Panc1 (cell line): ENCODE data around the gene MLLT10. TPM values are rescaled to one million over a fixed set of nuclear protein-coding genes. Genes with fewer than 3 reads are reported as not detected.

Source experiments
- ATAC-seq: fragments of 200-7000 bp; cut with Tn5 transposase; 2 replicates; pipeline ENCODE4 v1.9.1; 2020; ENCODE audit warnings: mild to moderate bottlenecking, moderate library complexity
- BruUV-seq: library from RNA; stranded (reverse); fragments of 400-500 nt; replicated peaks from 2 replicates; lab custom pipeline; 2021; lab: Mats Ljungman, UMichigan
- CTCF ChIA-PET: fragments of 300-600 bp; sonication (Branson Sonifier 250); formaldehyde crosslinking; loops from one replicate; lab custom pipeline; 2022; ENCODE audit warnings: antibody characterized with exemption; lab: Charles Lee
- POLR2A ChIA-PET: fragments of 300-600 bp; sonication (Branson Sonifier 250); formaldehyde crosslinking; loops from one replicate; lab custom pipeline; 2022; ENCODE audit warnings: antibody characterized with exemption; lab: Charles Lee
- DNase-seq: peaks from one replicate; pipeline ENCODE4 v3.0.0-alpha.2; 2010; ENCODE audit warnings: low read depth, low spot score
- H3K27ac ChIP-seq: 2 replicates; pipeline ENCODE4 v1.5.1; 2011; ENCODE audit warnings: mild to moderate bottlenecking, low read length, inconsistent platforms
- H3K27me3 ChIP-seq: fragments of 200-500 bp; sonication (Bioruptor generic); 2 replicates; pipeline ENCODE4 v1.6.0; 2014; ENCODE audit warnings: low read length, inconsistent platforms; ENCODE audit not compliant: control insufficient read depth, insufficient read depth
- H3K36me3 ChIP-seq: fragments of 200-500 bp; sonication (Bioruptor generic); 2 replicates; pipeline ENCODE4 v1.5.1; 2014; ENCODE audit warnings: inconsistent platforms, mild to moderate bottlenecking, low read length, moderate library complexity; ENCODE audit not compliant: control insufficient read depth, insufficient read depth
- H3K4me1 ChIP-seq: 2 replicates; pipeline ENCODE4 v1.5.1; 2011; ENCODE audit warnings: inconsistent platforms, mild to moderate bottlenecking, low read length, moderate library complexity; ENCODE audit not compliant: control insufficient read depth, insufficient read depth
- H3K4me3 ChIP-seq, 2 experiments: 2 replicates each; pipeline ENCODE4 v1.5.1; 2011 to 2012; ENCODE audit warnings: low read depth in 2 of 2, low read length in 2 of 2, mild to moderate bottlenecking in 2 of 2, inconsistent platforms in 1 of 2, moderate library complexity in 1 of 2
- H3K9me3 ChIP-seq: fragments of 200-500 bp; sonication (Bioruptor generic); 2 replicates; pipeline ENCODE4 v1.5.1; 2014; ENCODE audit warnings: low read depth, mild to moderate bottlenecking, inconsistent platforms, low read length, moderate library complexity; ENCODE audit not compliant: control insufficient read depth, insufficient read depth
- CTCF ChIP-seq: fragments of 450-650 bp; IDR thresholded peaks from 2 replicates; pipeline ENCODE4 v1.5.1; 2017; ENCODE audit warnings: mild to moderate bottlenecking
- POLR2AphosphoS5 ChIP-seq: IDR thresholded peaks from 2 replicates; pipeline ENCODE4 v1.6.1; 2012; ENCODE audit warnings: mild to moderate bottlenecking, low read depth, low read length, moderate library complexity
- SIN3A ChIP-seq: IDR thresholded peaks from 2 replicates; pipeline ENCODE4 v1.6.1; 2012; ENCODE audit warnings: low read depth, mild to moderate bottlenecking, low read length, moderate library complexity, borderline replicate concordance; ENCODE audit not compliant: insufficient read depth
- TCF7L2 ChIP-seq: IDR thresholded peaks from 2 replicates; pipeline ENCODE4 v1.6.1; 2011; ENCODE audit warnings: mild to moderate bottlenecking, low read depth, low read length, inconsistent platforms
- in situ Hi-C: cut with HindIII; loops from 2 replicates; pipeline ENCODE4 v1.10.0; 2016; ENCODE audit warnings: low sequenced_read_pairs, low pct_unique_long_range_greater_than_20kb
- intact Hi-C: fragments of 100-400 bp; cut with micrococcal nuclease; formaldehyde crosslinking; loops from one replicate; pipeline ENCODE4 v1.10.0; 2022; ENCODE audit not compliant: unreplicated experiment
- total RNA-seq: library from RNA; stranded (reverse); gene quantifications from one replicate; pipeline ENCODE4 v1.2.1, GENCODE V29; 2021; ENCODE audit not compliant: unreplicated experiment
- TF ChIP-seq, protein P1 (sequence below), 2 experiments: IDR thresholded peaks; 2 replicates each; pipeline ENCODE4 v1.6.1; 2011 to 2012; ENCODE audit warnings: low read depth in 2 of 2, control low read depth in 1 of 2, low read length in 1 of 2, mild to moderate bottlenecking in 1 of 2, moderate library complexity in 1 of 2; ENCODE audit not compliant: insufficient read depth in 1 of 2

The MLLT10 gene
- total RNA-seq, 1 experiment from 2014 or later = 33.4 TPM

GRCh38 chr10:21524526-21525366, 9.3 kb upstream of the MLLT10 start:
- BruUV-seq = TSS peak; percentile 84
- peak overlapping the region; percentile 48 to 78 for H3K4me3 ChIP-seq
- in situ Hi-C loops (no loop called here), intact Hi-C loops (loop anchor here (10.0 kb wide), 1 partner anchor 350 kb away; no protein-coding TSS in a partner anchor)
- ChIA-PET CTCF (interaction anchor here (0.6 kb wide), 1 partner anchor 180 kb away, joined by 5 read pairs; no protein-coding TSS in a partner anchor), POLR2A (interaction anchor here (0.5 kb wide), 1 partner anchor 243 kb away, joined by 4 read pairs; no protein-coding TSS in a partner anchor)
- DNase-seq (no peak), ATAC-seq (no peak)
- H3K27me3 ChIP-seq = no peaks in the 10 kb centered on the region
- H3K27ac ChIP-seq = peak overlapping the region; percentile 89
- no peaks in the 10 kb centered on the region for H3K9me3 ChIP-seq
- H3K4me1 ChIP-seq = peaks cover 45% of the 10 kb centered on the region
- no peak for TF ChIP-seq POLR2AphosphoS5
- no peak for TF ChIP-seq TCF7L2
- no peak for TF ChIP-seq SIN3A
- TF ChIP-seq, protein P1, sequence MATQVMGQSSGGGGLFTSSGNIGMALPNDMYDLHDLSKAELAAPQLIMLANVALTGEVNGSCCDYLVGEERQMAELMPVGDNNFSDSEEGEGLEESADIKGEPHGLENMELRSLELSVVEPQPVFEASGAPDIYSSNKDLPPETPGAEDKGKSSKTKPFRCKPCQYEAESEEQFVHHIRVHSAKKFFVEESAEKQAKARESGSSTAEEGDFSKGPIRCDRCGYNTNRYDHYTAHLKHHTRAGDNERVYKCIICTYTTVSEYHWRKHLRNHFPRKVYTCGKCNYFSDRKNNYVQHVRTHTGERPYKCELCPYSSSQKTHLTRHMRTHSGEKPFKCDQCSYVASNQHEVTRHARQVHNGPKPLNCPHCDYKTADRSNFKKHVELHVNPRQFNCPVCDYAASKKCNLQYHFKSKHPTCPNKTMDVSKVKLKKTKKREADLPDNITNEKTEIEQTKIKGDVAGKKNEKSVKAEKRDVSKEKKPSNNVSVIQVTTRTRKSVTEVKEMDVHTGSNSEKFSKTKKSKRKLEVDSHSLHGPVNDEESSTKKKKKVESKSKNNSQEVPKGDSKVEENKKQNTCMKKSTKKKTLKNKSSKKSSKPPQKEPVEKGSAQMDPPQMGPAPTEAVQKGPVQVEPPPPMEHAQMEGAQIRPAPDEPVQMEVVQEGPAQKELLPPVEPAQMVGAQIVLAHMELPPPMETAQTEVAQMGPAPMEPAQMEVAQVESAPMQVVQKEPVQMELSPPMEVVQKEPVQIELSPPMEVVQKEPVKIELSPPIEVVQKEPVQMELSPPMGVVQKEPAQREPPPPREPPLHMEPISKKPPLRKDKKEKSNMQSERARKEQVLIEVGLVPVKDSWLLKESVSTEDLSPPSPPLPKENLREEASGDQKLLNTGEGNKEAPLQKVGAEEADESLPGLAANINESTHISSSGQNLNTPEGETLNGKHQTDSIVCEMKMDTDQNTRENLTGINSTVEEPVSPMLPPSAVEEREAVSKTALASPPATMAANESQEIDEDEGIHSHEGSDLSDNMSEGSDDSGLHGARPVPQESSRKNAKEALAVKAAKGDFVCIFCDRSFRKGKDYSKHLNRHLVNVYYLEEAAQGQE (IDR thresholded peaks at IDR 0.05; ENCODE audit: insufficient read depth in 1 of 2, low read depth in 2 of 2, low read length in 1 of 2) = no peak
- TF ChIP-seq CTCF = no peak
- no peaks in the 10 kb centered on the region for H3K36me3 ChIP-seq

DNA sequence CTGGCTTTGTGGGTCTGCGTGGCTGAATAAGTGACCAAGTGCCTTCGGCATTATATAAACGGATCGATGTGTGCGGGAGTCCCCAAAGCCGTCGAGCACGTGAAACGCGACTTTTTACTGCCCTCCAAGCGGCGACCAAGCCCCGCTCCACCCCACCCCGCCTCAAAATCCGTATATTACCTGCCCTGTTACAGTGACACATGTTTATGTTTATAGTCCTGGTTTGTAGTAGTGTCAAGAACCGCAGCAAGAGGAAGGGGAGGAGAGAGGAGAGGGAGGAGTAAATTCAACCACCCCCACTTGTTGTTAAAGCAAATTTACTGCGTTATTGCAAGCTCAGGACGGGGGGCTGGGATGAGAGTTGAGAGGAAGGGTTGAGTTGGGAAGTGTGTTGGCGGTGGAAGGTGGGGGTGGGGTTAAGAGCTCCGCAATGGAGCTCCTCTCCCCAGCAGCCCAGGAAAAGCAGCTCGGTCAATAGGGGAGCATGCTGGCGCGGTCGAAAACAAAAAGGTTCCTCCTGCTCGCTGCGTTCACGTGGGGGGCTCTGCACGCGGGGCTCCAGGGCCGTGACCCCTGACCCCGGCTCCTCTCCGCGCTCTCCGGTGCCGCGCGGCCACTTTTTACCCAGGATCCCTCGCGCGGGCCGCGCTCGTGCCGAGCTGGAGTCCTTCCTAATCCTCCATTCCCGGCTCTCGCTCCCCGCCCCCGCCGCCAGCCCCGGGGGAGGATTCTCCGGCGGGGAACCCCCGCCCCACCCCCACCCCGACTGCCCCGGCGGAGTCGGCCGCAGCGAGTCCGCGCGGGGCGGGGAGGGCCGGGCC, 8.5 kb upstream of the MLLT10 start, which contains the start of gene SKIDA1:
Gene SKIDA1 (minus strand): TSS at position 316 of the 821 bp plus-strand sequence. CDS start 7,860 bp downstream, outside the sequence.
- Histone ChIP-seq H3K27ac (peak within 1 kb of the TSS; percentile 97), H3K4me1 (peaks cover 44% of the 10 kb centered on the region), H3K27me3 (no peaks in the 10 kb centered on the region), H3K36me3 (no peaks in the 10 kb centered on the region), H3K9me3 (no peaks in the 10 kb centered on the region), H3K4me3 (peak within 1 kb of the TSS; percentile 48 to 78)
- ChIA-PET POLR2A (interaction anchor here (0.5 to 0.8 kb wide), 5 partner anchors 29 to 264 kb away, joined by 3 to 5 read pairs (median 4); no protein-coding TSS in a partner anchor), CTCF (interaction anchor here (0.6 kb wide), 1 partner anchor 181 kb away, joined by 5 read pairs; no protein-coding TSS in a partner anchor)
- in situ Hi-C loops = no loop called here
- no TSS peak for BruUV-seq
- no peak for DNase-seq
- TF ChIP-seq SIN3A (peak; percentile 57; the same call in 1 of the 2 replicates), CTCF (no peak), POLR2AphosphoS5 (peak; percentile 67)
- intact Hi-C loops = loop anchor here (10.0 kb wide), 1 partner anchor 351 kb away; no protein-coding TSS in a partner anchor
- peak; percentile 77 for ATAC-seq
